ENCODE data around the gene TAF10.

GRCh38 chr11:6632116-6633073, 20.4 kb upstream of the TAF10 start:
- no peak for TF ChIP-seq CTCF (IDR thresholded peaks at IDR 0.05)
- no peak for TF ChIP-seq POLR2A (IDR thresholded peaks at IDR 0.05)

All from testis (tissue), 2 donors.